GM21529 (cell line): ENCODE results near the gene ERCC4.

Experiments used
- ATAC-seq: cut with Tn5 transposase; IDR thresholded peaks from one replicate; pipeline ENCODE4 v1.9.1; 2021; ENCODE audit not compliant: unreplicated experiment

ERCC4 gene

DNA sequence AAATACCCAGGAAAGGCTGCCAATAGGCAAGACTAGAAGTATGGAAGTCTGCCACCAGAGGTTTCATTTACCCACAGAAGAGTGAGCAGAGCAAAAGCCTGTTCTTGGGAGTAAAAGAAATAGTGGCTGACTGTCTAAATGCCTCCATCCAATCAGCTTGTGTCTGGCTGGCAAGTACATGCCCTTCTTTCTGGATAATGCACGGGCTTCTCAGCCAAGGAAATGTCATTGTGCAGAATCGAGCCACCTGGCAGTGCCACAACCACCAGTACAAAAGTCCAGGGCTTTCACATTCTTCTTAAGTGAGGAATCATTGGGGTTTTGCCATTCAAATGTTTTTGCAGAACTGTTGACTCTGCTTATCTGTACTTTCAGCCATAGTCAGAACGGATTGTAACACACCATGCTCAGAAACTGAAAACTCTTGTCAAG is 10.1 kb upstream of the ERCC4 start:
- ATAC-seq = no peak

DNA sequence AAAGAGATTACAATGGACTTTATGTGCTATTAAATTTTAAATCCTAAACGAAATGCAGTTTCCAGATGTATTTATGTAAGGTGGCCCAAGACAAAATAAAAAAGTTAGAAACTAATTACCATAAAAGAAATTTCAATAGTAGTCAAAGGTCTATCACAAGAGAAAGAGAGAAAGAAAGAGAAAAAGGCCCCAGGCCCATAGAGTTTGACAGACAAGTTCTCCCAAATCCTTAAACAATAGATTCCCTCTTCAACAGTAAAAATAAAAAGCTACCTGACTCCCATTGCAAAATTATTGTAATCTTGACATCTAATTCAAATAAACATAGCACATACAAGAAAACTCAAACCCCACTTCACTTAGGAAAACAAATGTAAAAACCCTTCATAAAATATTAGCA is 8.6 kb upstream of the ERCC4 start:
- ATAC-seq = no peak

DNA sequence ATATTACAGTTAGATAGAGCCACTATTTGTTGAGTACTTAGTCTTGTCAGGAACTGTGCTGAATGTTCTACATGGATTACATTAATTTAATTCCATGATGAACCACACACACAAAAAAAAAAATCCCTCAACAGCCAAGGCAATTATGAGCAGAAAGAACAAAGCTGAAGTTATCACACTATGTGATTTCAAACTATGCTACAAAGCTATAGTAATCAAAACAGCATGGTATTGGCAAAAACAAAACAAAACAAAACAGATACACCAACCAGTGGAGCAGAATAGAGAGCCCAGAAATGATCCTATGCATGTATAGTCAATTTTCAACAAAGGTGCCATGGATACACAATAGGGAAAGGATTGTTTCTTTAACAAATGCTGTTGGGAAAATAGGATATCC is 8.1 kb upstream of the ERCC4 start:
- no peak for ATAC-seq

DNA sequence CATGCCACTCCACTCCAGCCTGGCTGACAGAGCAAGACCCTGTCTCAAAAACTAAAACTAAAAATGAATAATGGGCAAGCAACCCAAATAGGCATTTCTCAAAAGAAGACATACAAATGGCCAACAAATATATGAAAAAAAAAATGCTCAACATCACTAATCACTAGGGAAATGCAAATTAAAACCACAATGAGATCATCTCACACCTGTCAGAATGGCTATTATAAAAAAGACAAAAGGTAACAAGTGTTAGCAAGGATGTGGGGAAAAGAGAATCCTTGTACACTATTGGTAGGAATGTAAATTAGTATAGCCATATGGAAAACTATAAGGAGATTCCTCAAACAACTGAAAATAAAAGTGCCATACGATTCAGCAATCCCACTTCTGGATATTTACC is 7.1 kb upstream of the ERCC4 start:
- ATAC-seq = no peak

DNA sequence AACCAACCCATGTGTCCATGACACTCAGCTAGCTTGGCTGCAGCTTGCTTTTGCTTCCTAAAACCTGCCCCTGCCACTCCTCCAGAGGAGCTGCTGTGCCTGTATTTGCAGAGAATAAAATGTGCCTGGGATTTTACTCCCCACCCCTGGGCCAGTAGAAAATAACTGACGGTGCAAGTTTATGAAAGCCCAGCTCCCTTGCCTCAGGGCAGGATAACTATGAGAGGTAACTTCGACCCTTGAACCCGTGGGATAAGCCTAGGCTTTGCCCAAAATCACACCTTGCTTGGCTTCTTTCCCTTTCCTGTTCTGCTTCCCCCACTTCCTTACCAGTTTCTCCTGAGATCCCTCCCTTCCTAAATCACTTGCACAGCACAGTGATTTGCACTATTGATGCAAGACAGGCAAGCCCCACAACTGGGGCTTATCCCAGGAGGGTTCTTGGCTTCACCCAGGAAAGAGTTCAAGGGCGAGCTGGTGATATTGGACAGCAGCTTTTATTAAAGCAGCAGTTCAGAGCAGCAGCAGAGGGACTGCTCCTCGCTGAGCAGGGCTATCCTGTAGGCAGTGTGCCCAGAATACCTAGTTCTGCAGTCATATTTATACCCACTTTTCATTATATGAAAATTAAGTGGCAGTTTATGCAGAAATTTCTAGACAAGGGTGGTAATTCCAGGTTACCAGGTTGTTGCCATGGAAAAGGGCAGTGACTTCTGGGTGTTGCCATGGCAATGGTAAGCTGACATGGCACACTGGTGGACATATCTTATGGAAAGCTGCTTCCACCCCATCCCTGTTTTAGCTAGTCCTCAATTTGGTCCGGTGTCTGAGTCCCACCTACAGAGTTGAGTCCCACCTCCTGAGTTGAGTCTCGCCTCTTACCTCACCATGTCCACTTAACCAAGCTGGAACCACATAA is 6.3 kb upstream of the ERCC4 start:
- no peak for ATAC-seq

DNA sequence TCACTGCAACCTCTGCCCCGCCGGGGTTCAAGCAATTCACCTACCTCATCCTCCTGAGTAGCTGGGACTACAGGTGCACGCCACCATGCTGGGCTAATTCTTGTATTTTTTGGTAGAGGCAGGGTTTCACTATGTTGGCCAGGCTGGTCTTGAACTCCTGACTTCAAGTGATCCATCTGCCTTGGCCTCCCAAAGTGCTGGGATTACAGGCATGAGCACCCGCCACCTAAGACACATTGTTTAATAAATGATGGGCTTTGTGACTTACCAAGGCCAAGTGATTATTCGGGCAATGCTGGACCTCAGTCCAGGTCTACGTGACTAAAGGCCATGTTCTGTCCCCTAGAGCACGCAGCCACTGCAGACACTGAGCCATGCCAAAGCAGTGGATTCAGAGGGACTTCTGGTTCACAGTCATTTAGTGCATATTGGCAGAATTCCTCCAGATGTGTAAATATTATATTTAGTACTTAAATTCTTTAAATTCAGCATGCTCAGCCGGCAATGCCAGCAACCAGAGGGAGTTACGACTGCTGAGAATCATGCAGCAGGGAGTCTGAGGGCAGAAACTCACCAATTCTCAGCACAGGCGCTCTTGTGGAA is 4.8 kb upstream of the ERCC4 start:
- no peak for ATAC-seq

DNA sequence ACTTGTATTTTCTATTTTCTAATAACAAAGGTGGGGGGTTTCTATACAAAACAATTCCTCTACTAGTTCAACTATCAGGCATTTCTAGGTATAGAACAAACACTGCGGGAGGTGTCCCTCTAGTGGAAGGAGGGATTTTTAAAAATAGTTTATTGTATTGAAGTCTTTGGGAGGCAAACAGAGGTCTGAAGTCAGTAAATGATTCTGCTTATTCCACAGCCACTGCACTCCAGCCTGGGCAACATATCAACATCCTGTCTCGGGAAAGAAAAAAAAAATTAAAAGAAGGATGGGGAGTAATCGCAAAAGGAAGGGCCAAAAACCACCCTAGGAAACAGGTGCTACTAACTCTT is 648 bp upstream of the ERCC4 start:
- no peak for ATAC-seq

DNA sequence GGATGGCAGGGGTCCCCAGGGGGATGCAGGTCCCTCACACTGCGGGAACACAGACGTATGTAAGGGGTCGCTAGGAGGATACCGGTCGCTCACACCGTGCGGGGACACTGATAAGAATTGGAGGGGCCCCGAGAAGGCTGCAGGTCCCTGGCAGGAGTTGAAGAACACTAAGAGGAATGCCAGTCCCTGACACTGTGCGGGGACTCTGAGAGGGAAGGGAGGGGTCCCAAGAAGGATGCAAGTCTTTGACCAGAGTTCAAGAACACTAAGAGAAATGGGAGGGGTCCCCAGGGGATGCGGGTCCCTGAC is 510 bp downstream of the ERCC4 start:
- no peak for ATAC-seq

DNA sequence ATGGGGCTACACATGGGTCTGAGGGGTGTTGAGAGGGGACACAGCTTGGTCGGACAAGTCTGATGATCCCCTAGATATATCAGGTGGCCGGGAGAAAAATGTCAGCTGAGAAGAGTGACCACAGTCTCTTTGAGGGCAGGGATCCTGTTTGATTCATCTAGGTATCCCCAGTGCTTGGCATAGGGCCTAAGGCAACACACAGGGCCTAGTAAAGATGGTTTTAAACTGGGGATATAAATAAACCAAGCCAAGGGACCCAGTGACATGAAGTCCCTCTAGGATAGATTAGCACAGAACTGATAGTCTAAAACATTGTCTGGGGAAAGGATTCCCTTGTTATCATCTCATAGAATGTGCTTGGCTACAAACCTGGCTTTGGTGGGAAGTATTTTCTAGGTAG is 1.4 kb downstream of the ERCC4 start:
- ATAC-seq = no peak

DNA sequence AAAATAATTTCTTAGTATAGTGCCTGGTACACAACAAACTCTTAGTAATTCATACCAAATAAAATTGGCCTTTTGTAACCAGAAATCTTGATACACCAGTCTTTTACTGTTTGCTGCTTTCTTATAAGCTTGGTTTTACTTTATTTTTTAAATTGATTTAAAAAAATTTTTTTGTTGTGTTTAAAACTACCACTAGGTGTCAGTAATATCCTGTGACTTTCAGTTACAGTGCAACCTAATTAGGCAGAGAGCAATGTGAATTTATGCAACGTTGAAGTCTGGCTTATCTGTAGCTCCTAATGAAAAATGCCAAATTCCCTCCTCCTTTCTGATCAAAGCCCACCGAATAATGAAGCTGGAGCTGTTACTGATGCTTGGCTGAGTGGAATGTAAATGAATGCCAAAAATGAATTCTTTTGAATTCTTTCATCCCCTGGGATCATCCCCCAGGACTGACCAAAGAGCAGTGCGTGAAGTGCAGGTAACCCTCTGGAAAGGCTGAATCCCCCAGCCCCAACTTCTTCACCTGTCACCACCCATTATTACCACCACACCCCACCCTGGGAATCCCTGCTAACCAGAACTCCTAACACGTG is 3.8 kb downstream of the ERCC4 start:
- ATAC-seq = no peak

DNA sequence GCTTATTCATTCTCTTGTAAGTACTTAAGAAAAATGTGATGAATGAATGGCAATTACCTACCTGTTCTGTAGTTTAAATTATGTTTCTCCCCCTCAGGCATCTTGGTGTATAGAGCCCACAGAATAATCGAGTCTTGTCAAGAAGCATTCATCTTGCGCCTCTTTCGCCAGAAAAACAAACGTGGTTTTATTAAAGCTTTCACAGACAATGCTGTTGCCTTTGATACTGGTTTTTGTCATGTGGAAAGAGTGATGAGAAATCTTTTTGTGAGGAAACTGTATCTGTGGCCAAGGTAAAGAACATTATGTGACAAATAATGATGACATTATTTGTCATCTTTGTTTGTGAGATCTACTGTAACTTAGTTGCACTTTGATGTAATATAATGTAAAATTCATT is 6.5 kb downstream of the ERCC4 start:
- no peak for ATAC-seq

DNA sequence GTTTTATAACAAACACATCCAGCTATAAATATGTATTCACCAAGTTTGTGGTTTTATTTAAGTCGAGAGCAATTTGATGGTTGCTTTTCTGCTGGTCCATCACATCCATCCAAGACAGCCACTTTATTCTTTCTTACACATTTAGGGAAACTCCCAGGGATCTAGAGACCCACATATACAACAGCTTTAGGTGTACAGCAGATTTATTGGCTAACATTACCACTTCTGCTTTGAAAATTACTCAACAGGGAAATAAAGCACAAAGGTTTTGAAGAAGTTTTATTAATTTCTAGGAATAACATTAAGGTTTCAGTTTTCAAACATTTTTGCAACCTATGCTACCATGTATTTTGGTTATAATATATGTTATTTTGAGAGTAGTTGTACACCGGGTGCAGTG is 6.9 kb downstream of the ERCC4 start:
- ATAC-seq = no peak

DNA sequence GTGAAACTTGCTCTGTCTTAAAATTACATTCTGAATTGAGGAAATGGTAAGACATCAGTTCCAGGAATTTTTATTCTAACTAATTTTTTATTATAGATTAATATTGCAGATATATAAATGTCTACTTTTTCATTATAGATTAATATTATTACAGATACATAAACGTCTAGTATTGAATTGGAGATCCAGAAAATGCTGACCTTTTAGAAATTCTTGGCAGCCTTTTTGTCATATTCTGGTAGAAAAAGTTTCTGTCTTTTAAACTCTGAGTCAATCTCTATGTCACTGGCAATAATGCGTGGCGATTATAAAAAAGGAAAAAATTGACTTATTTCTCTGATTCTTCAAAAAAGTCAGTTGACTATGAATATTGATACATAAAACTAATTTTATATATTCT is 8.7 kb downstream of the ERCC4 start:
- no peak for ATAC-seq

DNA sequence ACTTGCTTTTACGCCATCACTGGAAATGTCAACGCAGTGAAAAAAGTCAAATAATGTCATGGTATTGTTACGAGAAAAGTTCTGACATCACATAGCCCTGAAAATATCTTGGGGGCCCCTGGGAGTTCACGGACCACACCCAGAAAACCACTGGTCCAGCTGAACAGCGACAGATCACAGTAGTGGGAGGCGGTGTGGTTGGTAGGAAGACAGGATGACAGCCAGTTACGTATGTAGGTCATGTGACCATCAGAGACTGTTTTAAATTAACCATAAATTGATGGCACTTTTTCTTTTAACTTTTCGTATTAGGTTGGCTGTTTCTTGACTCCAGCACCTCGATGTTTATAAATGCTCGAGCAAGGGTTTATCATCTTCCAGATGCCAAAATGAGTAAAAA is 11.9 kb downstream of the ERCC4 start:
- no peak for ATAC-seq

DNA sequence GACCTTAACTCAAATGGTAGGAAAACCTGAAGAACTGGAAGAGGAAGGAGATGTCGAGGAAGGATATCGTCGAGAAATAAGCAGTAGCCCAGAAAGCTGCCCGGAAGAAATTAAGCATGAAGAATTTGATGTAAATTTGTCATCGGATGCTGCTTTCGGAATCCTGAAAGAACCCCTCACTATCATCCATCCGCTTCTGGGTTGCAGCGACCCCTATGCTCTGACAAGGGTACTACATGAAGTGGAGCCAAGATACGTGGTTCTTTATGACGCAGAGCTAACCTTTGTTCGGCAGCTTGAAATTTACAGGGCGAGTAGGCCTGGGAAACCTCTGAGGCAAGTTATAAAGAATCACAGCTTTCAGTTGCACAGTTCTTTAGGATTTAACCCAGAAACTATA is 15.5 kb downstream of the ERCC4 start:
- no peak for ATAC-seq

DNA sequence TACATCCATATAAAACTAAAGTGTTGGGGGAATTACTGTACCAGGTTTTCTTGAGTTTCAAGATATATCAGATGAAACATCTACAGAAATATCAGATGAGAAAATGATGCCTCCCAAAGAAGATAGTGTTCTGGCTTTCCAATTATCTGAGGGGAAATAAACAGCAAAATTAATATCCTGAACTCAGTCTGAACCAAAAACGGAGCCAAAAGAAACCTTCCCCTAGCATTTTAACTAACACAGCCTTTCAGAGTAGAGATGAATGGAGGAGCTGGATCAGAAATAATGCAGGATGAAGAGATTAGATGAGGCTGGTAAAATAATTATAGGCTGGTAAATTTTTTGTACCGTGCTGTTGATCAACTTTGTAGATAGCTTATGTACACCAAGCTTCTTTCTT is 16.2 kb downstream of the ERCC4 start:
- no peak for ATAC-seq

DNA sequence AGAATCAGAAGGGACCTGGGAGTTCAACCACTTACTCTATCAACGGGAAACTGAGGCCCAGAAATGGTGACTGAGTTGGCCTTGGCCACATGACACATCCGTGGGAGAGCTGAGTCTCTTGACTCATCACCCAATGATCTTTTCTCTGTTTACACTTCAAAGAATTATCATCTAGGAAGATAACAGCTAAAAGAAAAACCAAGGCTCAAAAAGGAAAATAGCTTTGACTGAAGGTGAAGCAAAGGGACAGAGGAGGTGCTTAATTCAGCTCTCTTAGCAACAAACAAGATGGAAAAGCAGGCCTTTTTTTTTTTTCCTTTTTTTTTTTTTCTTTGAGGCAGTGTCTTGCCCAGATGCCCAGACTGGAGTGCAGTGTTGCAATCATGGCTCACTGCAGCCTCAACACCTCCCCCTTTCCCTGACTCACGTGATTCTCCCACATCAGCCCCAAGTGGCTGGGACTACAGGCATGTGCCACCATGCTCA is 16.7 kb downstream of the ERCC4 start:
- ATAC-seq = no peak

DNA sequence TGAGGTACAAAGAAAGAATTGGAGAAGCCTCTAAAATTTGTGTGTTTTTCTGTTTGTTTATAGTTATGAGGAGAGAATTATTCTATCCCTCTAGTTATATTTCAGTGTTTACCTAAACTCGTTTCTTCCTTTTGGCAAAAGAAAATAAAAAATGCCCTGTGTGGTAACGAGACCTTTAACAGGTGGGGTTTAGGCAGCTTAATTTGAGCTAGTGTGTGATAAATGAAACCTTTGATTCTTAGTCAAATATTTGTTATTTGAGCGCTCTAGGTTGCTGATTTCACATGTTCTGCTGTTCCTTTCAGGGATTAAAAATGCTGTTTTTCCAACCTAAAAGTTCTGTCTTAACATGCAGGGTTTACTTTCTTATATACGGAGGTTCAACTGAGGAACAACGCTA is 17.5 kb downstream of the ERCC4 start:
- ATAC-seq = no peak

DNA sequence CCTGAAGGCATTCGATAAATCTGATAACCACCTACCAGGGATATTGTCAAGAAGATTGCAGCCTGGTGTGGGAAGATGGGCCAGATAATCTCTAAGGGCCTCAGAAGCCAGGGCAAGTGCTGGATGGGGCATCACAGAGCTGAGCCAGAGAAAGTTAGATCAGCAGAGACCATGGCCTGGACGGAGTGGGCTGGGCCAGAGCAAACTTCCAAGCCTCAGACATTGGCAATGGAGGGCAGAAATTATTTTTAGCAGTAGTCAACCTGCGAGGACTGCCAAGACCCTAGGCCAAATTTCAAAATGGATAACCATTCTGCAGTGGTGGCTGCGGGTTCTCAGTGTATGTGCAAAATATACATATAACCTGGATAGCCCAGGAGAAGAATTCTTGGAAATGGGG is 18.5 kb downstream of the ERCC4 start:
- no peak for ATAC-seq

DNA sequence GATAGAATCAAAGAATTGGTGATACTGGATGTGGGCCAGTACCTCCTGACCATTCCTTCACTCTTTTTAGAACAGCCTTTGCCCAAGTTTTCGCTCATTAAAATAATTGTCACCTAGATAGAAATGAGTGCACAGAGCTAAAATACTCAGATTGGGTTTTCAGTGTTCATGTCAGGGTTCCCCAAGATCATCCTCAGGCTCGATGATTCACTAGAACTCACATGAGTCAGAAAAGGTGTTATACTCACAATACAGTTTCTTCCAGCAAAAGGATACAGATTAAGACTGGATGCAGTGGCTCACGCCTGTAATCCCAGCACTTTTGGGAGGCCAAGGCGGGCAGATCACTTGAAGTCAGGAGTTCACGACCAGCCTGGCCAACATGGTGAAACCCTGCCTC is 19.9 kb downstream of the ERCC4 start:
- no peak for ATAC-seq

DNA sequence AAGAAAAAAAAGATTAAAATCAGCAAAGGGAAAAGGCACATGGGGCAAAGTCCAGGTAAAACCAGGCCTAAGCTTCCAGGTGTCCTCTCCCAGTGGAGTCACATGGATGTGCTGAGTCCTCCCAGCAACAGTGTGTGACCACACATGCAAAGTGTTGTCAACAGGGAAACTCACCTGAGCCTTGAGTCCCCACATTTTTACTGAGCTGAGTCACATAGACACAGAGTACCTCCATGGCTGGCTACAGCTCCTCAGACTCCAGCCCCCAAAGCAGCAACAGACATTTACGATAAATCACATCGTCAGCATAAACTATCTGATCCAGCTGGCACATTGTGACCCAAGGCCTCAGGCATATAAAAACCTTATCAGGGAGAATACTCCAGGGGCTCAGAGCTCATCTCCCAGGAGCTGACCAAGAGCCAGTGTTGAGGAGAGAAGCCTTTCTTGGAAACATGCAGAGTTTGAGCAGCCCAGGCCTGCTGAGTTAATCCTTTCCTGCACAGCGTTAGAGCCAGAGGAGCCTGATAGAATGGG is 20.5 kb downstream of the ERCC4 start:
- ATAC-seq = no peak

DNA sequence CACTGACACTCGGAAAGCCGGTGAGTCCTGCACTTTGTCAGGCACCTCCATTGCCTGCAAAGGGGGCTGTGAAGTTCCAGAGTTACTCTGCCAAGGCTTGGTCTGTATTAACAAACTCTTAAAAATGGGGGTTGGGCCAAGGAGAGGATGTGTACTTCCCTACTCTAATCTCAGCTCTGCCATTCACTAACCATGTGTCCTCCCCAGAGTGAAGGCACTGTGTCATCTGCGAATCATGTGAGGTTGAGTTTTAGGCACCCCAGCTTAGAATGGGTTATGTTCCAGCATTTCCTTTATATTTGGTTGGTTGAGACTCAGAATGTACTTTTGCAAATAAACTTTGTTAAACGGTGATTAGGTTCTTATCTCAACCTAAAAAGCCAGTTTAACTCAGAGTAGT is 24.9 kb downstream of the ERCC4 start:
- no peak for ATAC-seq
